Spinal cord (tissue), 10 donors: ENCODE data around the gene PHKA2. TPM values are rescaled to one million over a fixed set of nuclear protein-coding genes. Genes with fewer than 3 reads are reported as not detected.

ENCODE experiments used
- DNase-seq, 6 donors: peaks; one replicate each; pipeline versions ENCODE4 v3.0.0 to v3.0.0-alpha.2; 2013 to 2015; ENCODE audit warnings: low spot score in 6 of 6, low read depth in 4 of 6
- H3K27ac ChIP-seq: one replicate; pipeline ENCODE4 v1.5.1; 2013; ENCODE audit warnings: low read depth, low read length, control low read depth
- H3K27me3 ChIP-seq: one replicate; pipeline ENCODE4 v1.6.1; 2013; ENCODE audit warnings: low read length; ENCODE audit not compliant: control insufficient read depth, insufficient read depth
- H3K36me3 ChIP-seq: one replicate; pipeline ENCODE4 v1.6.1; 2013; ENCODE audit warnings: low read length; ENCODE audit not compliant: control insufficient read depth, insufficient read depth
- H3K4me1 ChIP-seq: one replicate; pipeline ENCODE4 v1.6.1; 2013; ENCODE audit warnings: low read length; ENCODE audit not compliant: control insufficient read depth, insufficient read depth
- H3K4me3 ChIP-seq: one replicate; pipeline ENCODE4 v1.5.1; 2013; ENCODE audit warnings: low read depth, low read length, control low read depth
- H3K9me3 ChIP-seq: one replicate; pipeline ENCODE4 v1.6.1; 2013; ENCODE audit warnings: low read length; ENCODE audit not compliant: control insufficient read depth, insufficient read depth
- WGBS: methylation state at CpG from one replicate; pipeline ENCODE4 v1.1.5; 2013; ENCODE audit warnings: missing lambda C conversion rate; ENCODE audit not compliant: insufficient coverage; 5-methylcytosine and 5-hydroxymethylcytosine counted together
- polyA plus RNA-seq, 2 donors: library from polyadenylated mRNA; unstranded; fragments of 120-200 nt; gene quantifications; one replicate each; pipeline ENCODE4 v1.2.1, GENCODE V29; 2013; ENCODE audit not compliant: insufficient read length in 2 of 2
- total RNA-seq, 2 donors: library from RNA; depleted of rRNA in 1 of 2; stranded (reverse); fragments of 120-200 nt in 1 of 2; fragments of >200 nt in 1 of 2; gene quantifications; one replicate each; pipeline versions ENCODE4 v1.2.3 to v1.2.4, GENCODE V29; 2013 to 2014
- donor health status: healthy.

PHKA2 gene
- total and polyA plus RNA-seq, 4 donors, result 16.8 to 31.7 (median 24.2) TPM

- no peaks in the 10 kb centered on the region for H3K27me3 ChIP-seq
- no peak overlapping the region for H3K4me3 ChIP-seq
- no peak for DNase-seq
- no peaks in the 10 kb centered on the region for H3K4me1 ChIP-seq
- whole genome bisulfite sequencing, result 91% methylated on average over 6 of the region's 8 CpGs
- no peaks in the 10 kb centered on the region for H3K9me3 ChIP-seq
- peaks cover 7% of the 10 kb centered on the region for H3K36me3 ChIP-seq
- no peak overlapping the region for H3K27ac ChIP-seq
Measured at GRCh38 chrX:18920079-18920478, 63.8 kb downstream of the PHKA2 start.

DNA sequence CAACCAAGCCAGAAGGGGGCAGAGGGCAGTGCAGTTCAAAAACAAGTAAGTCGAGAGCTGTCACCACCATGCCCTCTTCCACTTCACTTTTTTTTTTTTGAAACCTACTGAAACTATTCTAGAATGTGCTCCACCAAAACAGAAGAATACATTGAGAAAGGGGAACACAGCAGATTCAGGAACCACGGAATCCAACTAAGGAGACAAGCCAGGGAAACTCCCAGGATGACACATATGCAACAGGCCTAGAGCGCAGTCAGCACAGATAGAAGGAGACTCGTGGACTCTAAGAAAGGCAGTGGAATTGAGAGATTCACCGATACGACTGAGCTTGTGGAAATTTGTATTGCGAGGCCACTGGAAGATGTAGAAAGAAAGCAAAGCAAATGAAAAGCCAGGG lies 66.1 kb downstream of the PHKA2 start:
- no peaks in the 10 kb centered on the region for H3K27me3 ChIP-seq
- H3K27ac ChIP-seq, result no peak overlapping the region
- H3K36me3 ChIP-seq, result peaks cover 7% of the 10 kb centered on the region
- no peaks in the 10 kb centered on the region for H3K4me1 ChIP-seq
- H3K9me3 ChIP-seq, result no peaks in the 10 kb centered on the region
- 86% methylated on average over 5 of the region's 7 CpGs for WGBS
- no peak overlapping the region for H3K4me3 ChIP-seq
- DNase-seq, result no peak

- 91% methylated on average over 11 of the region's 12 CpGs for WGBS
Measured at GRCh38 chrX:18906286-18906685, 77.6 kb downstream of the PHKA2 start.

GRCh38 chrX:18900401-18900976 lies 83.4 kb downstream of the PHKA2 start:
- no peak overlapping the region for H3K4me3 ChIP-seq
- WGBS, result 86% methylated on average over 12 of the region's 15 CpGs
- peaks cover 42% of the 10 kb centered on the region for H3K36me3 ChIP-seq
- peaks cover 13% of the 10 kb centered on the region for H3K4me1 ChIP-seq
- H3K27ac ChIP-seq, result no peak overlapping the region
- H3K9me3 ChIP-seq, result no peaks in the 10 kb centered on the region
- peaks cover 3% of the 10 kb centered on the region for H3K27me3 ChIP-seq
- no peak for DNase-seq

More at GRCh38 chrX:18906286-18906685, 77.6 kb downstream of the PHKA2 start:
- H3K4me1 ChIP-seq, result peaks cover 14% of the 10 kb centered on the region
- DNase-seq, result no peak
- H3K4me3 ChIP-seq, result no peak overlapping the region
- no peaks in the 10 kb centered on the region for H3K27me3 ChIP-seq
- no peak overlapping the region for H3K27ac ChIP-seq
- H3K36me3 ChIP-seq, result peaks cover 26% of the 10 kb centered on the region
- no peaks in the 10 kb centered on the region for H3K9me3 ChIP-seq

DNA sequence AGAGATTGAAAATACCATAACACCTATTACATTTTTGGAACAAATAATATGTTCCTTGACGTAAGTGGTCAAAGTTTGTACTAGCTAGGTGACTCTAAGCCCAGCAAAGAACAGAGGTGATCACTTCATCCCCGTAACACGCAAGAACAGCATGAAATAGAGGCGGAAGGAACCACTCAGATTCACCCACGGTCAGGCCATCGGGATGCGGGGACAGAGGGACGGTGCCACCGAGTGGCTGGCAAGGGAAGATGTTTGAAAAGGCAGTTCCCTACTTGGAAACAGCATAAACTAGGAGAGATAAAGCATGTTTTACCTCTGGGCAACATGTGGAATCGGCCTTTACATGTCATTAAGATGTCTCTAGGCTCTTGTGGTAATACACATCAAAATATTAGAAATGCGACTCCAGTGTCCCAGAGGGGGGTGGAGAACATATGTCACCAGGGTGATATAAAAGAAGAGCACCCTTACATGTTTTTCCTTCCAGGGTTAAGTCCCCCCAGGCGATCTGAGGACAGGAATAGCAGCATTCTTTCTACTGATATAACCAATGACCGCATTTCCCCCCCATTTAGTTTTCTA lies 84.0 kb downstream of the PHKA2 start:
- H3K4me3 ChIP-seq, result no peak overlapping the region
- H3K4me1 ChIP-seq, result peaks cover 19% of the 10 kb centered on the region
- no peaks in the 10 kb centered on the region for H3K9me3 ChIP-seq
- peaks cover 3% of the 10 kb centered on the region for H3K27me3 ChIP-seq
- H3K36me3 ChIP-seq, result peaks cover 41% of the 10 kb centered on the region
- WGBS, result 66% methylated on average over 8 of the region's 13 CpGs
- DNase-seq, result peak in 1 of 6 donors; percentile 76
- H3K27ac ChIP-seq, result no peak overlapping the region

DNA sequence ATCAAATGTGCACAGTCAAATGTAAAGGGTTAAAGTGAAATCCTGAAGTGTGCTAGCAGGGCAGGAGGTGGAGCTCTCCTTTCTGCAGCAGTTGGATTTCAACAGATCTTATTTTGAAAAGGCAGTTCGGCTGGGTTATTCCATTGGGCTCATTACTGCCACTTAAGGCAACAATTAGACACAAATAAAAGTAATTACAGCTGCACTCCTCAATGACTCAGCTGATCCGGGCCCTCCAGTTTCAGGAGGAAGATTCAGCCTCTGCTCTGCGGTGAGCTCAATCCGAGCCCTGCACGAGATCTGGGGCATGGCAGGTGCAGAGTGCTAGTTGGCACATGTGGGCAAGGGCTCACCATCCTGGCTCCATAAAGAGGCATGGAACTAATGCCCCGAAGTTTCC lies 85.4 kb downstream of the PHKA2 start:
- WGBS, result 59% methylated on average over 5 of the region's 6 CpGs
- Histone ChIP-seq H3K4me3 (no peak overlapping the region), H3K4me1 (peaks cover 19% of the 10 kb centered on the region), H3K27me3 (peaks cover 3% of the 10 kb centered on the region), H3K27ac (no peak overlapping the region), H3K36me3 (peaks cover 44% of the 10 kb centered on the region), H3K9me3 (no peaks in the 10 kb centered on the region)
- DNase-seq, result peak in 1 of 6 donors; percentile 54

DNA sequence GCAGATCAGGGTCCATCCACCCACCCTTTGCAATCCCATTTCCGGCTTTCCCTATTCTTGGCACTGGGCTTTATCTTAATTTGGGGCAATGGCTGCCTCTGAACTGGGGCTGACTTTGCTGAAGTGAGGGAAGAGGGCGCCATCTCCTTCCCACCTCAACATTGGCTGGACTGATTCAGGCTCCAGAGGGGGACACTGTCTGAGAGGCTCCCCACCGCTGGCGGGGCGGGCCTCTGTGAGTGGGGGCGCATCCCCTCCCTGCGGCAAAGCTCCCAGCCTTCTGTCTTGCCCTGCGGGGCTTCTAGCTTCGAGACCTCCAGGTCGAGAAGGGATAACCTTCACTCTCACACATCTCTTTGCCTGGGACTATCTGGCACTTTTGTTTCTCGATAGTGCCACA lies 85.8 kb downstream of the PHKA2 start:
- Histone ChIP-seq H3K4me3 (no peak overlapping the region), H3K27ac (no peak overlapping the region), H3K27me3 (peaks cover 3% of the 10 kb centered on the region), H3K9me3 (no peaks in the 10 kb centered on the region), H3K4me1 (peaks cover 16% of the 10 kb centered on the region), H3K36me3 (peaks cover 43% of the 10 kb centered on the region)
- no CpG with 5 or more reads among the region's 11 CpGs for WGBS
- DNase-seq, result no peak

DNA sequence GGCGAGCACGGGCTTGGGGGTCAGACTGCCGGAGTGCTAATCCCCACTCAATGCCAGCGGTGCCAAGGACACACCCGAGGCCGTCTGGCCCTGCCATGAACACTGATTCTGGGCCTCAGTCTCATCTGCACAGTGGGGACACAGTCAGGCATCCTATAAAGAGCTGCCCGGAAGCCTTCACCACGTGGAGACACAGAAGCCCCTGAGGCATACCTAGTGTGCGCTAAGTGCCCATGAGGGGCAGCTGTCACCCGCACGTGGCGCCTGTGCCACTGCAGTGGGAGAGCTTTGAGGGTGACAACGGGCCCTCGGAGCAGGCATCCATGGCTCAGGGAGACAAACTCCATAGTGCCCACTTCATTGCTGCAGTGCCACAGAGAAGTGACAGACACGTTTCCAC lies 86.3 kb downstream of the PHKA2 start:
- 87% methylated on average over 15 of the region's 15 CpGs for WGBS
- Histone ChIP-seq H3K27ac (no peak overlapping the region), H3K4me3 (no peak overlapping the region), H3K4me1 (peaks cover 16% of the 10 kb centered on the region), H3K36me3 (peaks cover 43% of the 10 kb centered on the region), H3K9me3 (no peaks in the 10 kb centered on the region), H3K27me3 (peaks cover 3% of the 10 kb centered on the region)
- DNase-seq, result no peak

GRCh38 chrX:18896680-18897544 lies 87.0 kb downstream of the PHKA2 start:
- H3K27ac ChIP-seq, result no peak overlapping the region
- no peak overlapping the region for H3K4me3 ChIP-seq
- H3K36me3 ChIP-seq, result peaks cover 39% of the 10 kb centered on the region
- no peaks in the 10 kb centered on the region for H3K9me3 ChIP-seq
- DNase-seq, result no peak
- H3K4me1 ChIP-seq, result peaks cover 16% of the 10 kb centered on the region
- H3K27me3 ChIP-seq, result peaks cover 3% of the 10 kb centered on the region
- 90% methylated on average over 25 of the region's 27 CpGs for WGBS
